Measurements from ENCODE around the gene WDR64. TPM values are rescaled to one million over a fixed set of nuclear protein-coding genes. Genes with fewer than 3 reads are reported as not detected.
A peak's percentile ranks its signal among the peaks of the same experiment; 100 is the strongest.

WDR64 gene
- total and polyA plus RNA-seq, 5 donors, result 0.29 to 0.54 TPM; not detected in 3

DNA sequence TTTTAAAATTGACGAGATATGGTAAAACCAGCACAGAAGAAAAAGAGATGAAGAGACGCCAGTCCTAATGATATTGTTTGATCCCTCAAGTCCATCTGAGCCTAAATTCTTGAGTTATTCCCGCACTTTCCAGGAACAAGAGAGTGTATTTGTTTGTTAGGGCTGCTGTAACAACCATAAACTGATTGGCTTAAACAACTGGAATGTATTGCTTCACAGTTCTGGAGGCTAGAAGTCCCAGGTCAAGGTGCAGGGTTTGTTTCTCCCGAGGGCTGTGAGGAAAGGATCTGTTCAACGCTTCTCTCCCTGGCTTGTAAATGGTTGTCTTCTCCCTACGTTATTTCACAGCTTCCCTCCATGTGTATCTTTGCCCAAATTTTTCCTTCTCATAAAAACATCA is 188.1 kb downstream of the WDR64 start:
- H3K27ac ChIP-seq (ENCODE audit: low read length), result no peak overlapping the region
- intact Hi-C loops (cut with DNase I), result loop anchor here in 1 of 4 donors (10.0 kb wide), 1 partner anchor 235 kb away; no protein-coding TSS in a partner anchor

GRCh38 chr1:241841691-241842090 is 189.6 kb downstream of the WDR64 start:
- no peaks in the 10 kb centered on the region for H3K27me3 ChIP-seq (ENCODE audit: control insufficient read depth, insufficient read depth)
- WGBS, result 55% methylated on average over 3 of the region's 3 CpGs
- H3K27ac ChIP-seq (ENCODE audit: low read length), result no peak overlapping the region
- H3K9me3 ChIP-seq (ENCODE audit: control insufficient read depth, low read length), result no peaks in the 10 kb centered on the region
- DNase-seq, result no peak
- H3K4me1 ChIP-seq (ENCODE audit: control insufficient read depth, insufficient read depth, low read length), result no peaks in the 10 kb centered on the region
- ATAC-seq, result no peak
- intact Hi-C loops (cut with DNase I), result loop anchor here in 1 of 4 donors (10.0 kb wide), 1 partner anchor 237 kb away; no protein-coding TSS in a partner anchor
- H3K4me3 ChIP-seq (ENCODE audit: low read length), result no peak overlapping the region

More for the DNA sequence above, 188.1 kb downstream of the WDR64 start:
- ATAC-seq (no peak), DNase-seq (no peak)
- H3K27me3 ChIP-seq (ENCODE audit: control insufficient read depth, insufficient read depth), result no peaks in the 10 kb centered on the region
- no peak overlapping the region for H3K4me3 ChIP-seq (ENCODE audit: low read length)
- 86% methylated on average over 6 of the region's 6 CpGs for WGBS
- H3K4me1 ChIP-seq (ENCODE audit: control insufficient read depth, insufficient read depth, low read length), result no peaks in the 10 kb centered on the region
- no peaks in the 10 kb centered on the region for H3K9me3 ChIP-seq (ENCODE audit: control insufficient read depth, low read length)

- H3K27me3 ChIP-seq (ENCODE audit: control insufficient read depth, insufficient read depth), result no peaks in the 10 kb centered on the region
- no peak overlapping the region for H3K27ac ChIP-seq (ENCODE audit: low read length)
- H3K4me3 ChIP-seq (ENCODE audit: low read length), result no peak overlapping the region
- no peak for ATAC-seq
- WGBS, result 81% methylated on average over 2 of the region's 2 CpGs
- no peaks in the 10 kb centered on the region for H3K9me3 ChIP-seq (ENCODE audit: control insufficient read depth, low read length)
- intact Hi-C loops (cut with DNase I), result loop anchor here in 1 of 4 donors (10.0 kb wide), 1 partner anchor 238 kb away; no protein-coding TSS in a partner anchor
- H3K4me1 ChIP-seq (ENCODE audit: control insufficient read depth, insufficient read depth, low read length), result no peaks in the 10 kb centered on the region
- DNase-seq, result no peak
Observed at GRCh38 chr1:241842565-241842964, 190.5 kb downstream of the WDR64 start.

DNA sequence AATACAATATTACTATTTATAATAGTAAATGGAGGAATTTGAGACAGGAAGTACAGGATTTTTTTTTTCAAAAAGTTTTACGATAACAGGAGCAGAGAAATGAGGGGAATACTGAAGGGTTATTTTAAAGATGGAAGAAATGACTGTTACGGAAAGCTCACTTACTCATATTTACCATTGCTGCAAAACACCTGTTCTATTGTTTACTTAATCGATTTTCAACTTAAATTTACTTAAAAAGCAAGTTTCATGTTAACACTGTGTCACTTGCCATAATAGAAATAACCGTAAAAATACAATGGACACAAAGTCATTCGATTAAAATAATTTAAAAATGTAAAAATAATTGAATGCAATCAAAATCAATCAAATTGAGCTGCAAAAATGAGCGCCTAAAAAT is 192.5 kb downstream of the WDR64 start:
- WGBS, result 83% methylated on average over 6 of the region's 6 CpGs
- no peaks in the 10 kb centered on the region for H3K9me3 ChIP-seq (ENCODE audit: control insufficient read depth, low read length)
- ATAC-seq (no peak), DNase-seq (no peak)
- intact Hi-C loops (cut with DNase I), result loop anchor here in 1 of 4 donors (10.0 kb wide), 1 partner anchor 240 kb away; no protein-coding TSS in a partner anchor
- no peaks in the 10 kb centered on the region for H3K4me1 ChIP-seq (ENCODE audit: control insufficient read depth, insufficient read depth, low read length)
- H3K27ac ChIP-seq (ENCODE audit: low read length), result no peak overlapping the region
- H3K27me3 ChIP-seq (ENCODE audit: control insufficient read depth, insufficient read depth), result no peaks in the 10 kb centered on the region
- H3K4me3 ChIP-seq (ENCODE audit: low read length), result no peak overlapping the region

- Histone ChIP-seq H3K9me3 (ENCODE audit: control insufficient read depth, low read length) (no peaks in the 10 kb centered on the region), H3K4me3 (ENCODE audit: low read length) (no peak overlapping the region), H3K27me3 (ENCODE audit: control insufficient read depth, insufficient read depth) (no peaks in the 10 kb centered on the region), H3K27ac (ENCODE audit: low read length) (no peak overlapping the region), H3K4me1 (ENCODE audit: control insufficient read depth, insufficient read depth, low read length) (no peaks in the 10 kb centered on the region)
- DNase-seq (no peak), ATAC-seq (no peak)
- intact Hi-C loops (cut with DNase I), result loop anchor here in 1 of 4 donors (10.0 kb wide), 1 partner anchor 242 kb away; no protein-coding TSS in a partner anchor
Observed at GRCh38 chr1:241846375-241846774, 194.3 kb downstream of the WDR64 start.

- H3K27ac ChIP-seq (ENCODE audit: low read length), result no peak overlapping the region
- no peaks in the 10 kb centered on the region for H3K9me3 ChIP-seq (ENCODE audit: control insufficient read depth, low read length)
- ATAC-seq (no peak), DNase-seq (no peak)
- H3K4me3 ChIP-seq (ENCODE audit: low read length), result peak overlapping the region; percentile 78
- no peaks in the 10 kb centered on the region for H3K4me1 ChIP-seq (ENCODE audit: control insufficient read depth, insufficient read depth, low read length)
- intact Hi-C loops (cut with DNase I), result loop anchor here in 1 of 4 donors (10.0 kb wide), 1 partner anchor 242 kb away; no protein-coding TSS in a partner anchor
- 78% methylated on average over 4 of the region's 4 CpGs for whole genome bisulfite sequencing
- H3K27me3 ChIP-seq (ENCODE audit: control insufficient read depth, insufficient read depth), result no peaks in the 10 kb centered on the region
Observed at GRCh38 chr1:241846862-241847539, 194.9 kb downstream of the WDR64 start.

DNA sequence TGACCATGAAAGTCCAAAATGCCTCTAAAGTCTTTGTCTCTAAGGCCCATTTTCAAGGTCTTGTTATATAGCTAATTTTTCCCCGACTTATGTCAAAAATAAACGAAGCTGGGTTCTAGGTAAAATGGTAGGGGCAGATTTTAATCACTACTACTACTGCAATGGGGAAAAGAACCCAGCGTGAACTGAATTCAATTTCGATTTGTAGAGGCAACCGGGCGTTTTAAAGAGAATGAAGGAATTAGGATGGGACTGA is 195.4 kb downstream of the WDR64 start:
- peak overlapping the region; percentile 78 for H3K4me3 ChIP-seq (ENCODE audit: low read length)
- no peaks in the 10 kb centered on the region for H3K4me1 ChIP-seq (ENCODE audit: control insufficient read depth, insufficient read depth, low read length)
- no peaks in the 10 kb centered on the region for H3K9me3 ChIP-seq (ENCODE audit: control insufficient read depth, low read length)
- 9% methylated on average over 6 of the region's 6 CpGs for WGBS
- DNase-seq, result no peak
- H3K27ac ChIP-seq (ENCODE audit: low read length), result peak overlapping the region; percentile 100
- ATAC-seq, result no peak
- no peaks in the 10 kb centered on the region for H3K27me3 ChIP-seq (ENCODE audit: control insufficient read depth, insufficient read depth)
- intact Hi-C loops (cut with DNase I), result loop anchor here in 1 of 4 donors (10.0 kb wide), 1 partner anchor 243 kb away; no protein-coding TSS in a partner anchor

GRCh38 chr1:241847796-241848685 is 196.0 kb downstream of the WDR64 start, which contains the start of gene EXO1:
EXO1 (plus strand) TSS chr1:241848204; CDS start chr1:241850426, 2,222 bp downstream.
- Histone ChIP-seq H3K9me3 (ENCODE audit: control insufficient read depth, low read length) (no peaks in the 10 kb centered on the region), H3K4me3 (ENCODE audit: low read length) (peak within 1 kb of the TSS; percentile 78), H3K27me3 (ENCODE audit: control insufficient read depth, insufficient read depth) (no peaks in the 10 kb centered on the region), H3K27ac (ENCODE audit: low read length) (peak within 1 kb of the TSS; percentile 100), H3K4me1 (ENCODE audit: control insufficient read depth, insufficient read depth, low read length) (no peaks in the 10 kb centered on the region)
- WGBS, result under 1% methylated on average over 68 of the region's 68 CpGs
- peak; percentile 99 to 100 for ATAC-seq
- peak; percentile 91 to 95 (median 93) for DNase-seq
- intact Hi-C loops (cut with DNase I), result loop anchor here in 1 of 4 donors (10.0 kb wide), 1 partner anchor 243 kb away; no protein-coding TSS in a partner anchor

DNA sequence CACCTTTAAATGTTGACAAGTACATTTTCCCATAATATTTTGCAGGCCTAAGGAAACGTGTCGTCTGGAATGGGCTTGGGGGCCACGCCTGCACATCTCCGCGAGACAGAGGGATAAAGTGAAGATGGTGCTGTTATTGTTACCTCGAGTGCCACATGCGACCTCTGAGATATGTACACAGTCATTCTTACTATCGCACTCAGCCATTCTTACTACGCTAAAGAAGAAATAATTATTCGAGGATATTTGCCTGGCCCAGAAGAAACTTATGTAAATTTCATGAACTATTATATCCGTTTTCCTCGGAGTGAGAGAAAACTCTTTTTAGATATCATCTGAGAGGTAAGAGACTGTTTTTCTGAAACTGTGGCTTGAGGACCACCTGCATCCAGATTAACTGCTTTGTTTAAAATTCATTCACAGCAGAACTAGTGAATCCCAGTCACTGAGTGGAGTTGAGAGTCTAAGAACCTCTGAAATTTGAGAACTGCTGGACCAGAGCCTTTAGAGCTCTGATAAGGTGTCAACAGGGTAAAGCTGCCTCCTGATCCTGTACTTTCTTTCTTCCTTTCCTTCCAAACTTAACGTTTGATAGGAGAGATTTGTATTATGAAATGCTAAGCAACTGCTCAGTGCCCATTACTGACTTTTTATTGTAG is 196.7 kb downstream of the WDR64 start:
- H3K27me3 ChIP-seq (ENCODE audit: control insufficient read depth, insufficient read depth), result no peaks in the 10 kb centered on the region
- H3K4me1 ChIP-seq (ENCODE audit: control insufficient read depth, insufficient read depth, low read length), result no peaks in the 10 kb centered on the region
- intact Hi-C loops (cut with DNase I), result loop anchor here in 1 of 4 donors (10.0 kb wide), 1 partner anchor 244 kb away; no protein-coding TSS in a partner anchor
- DNase-seq (no peak), ATAC-seq (no peak)
- H3K4me3 ChIP-seq (ENCODE audit: low read length), result peak overlapping the region; percentile 78
- 7% methylated on average over 13 of the region's 13 CpGs for WGBS
- H3K9me3 ChIP-seq (ENCODE audit: control insufficient read depth, low read length), result no peaks in the 10 kb centered on the region
- no peak overlapping the region for H3K27ac ChIP-seq (ENCODE audit: low read length)

- ATAC-seq (no peak), DNase-seq (no peak)
- Histone ChIP-seq H3K4me1 (ENCODE audit: control insufficient read depth, insufficient read depth, low read length) (no peaks in the 10 kb centered on the region), H3K4me3 (ENCODE audit: low read length) (no peak overlapping the region), H3K27ac (ENCODE audit: low read length) (no peak overlapping the region), H3K9me3 (ENCODE audit: control insufficient read depth, low read length) (no peaks in the 10 kb centered on the region), H3K27me3 (ENCODE audit: control insufficient read depth, insufficient read depth) (no peaks in the 10 kb centered on the region)
- intact Hi-C loops (cut with DNase I), result loop anchor here in 1 of 4 donors (10.0 kb wide), 1 partner anchor 245 kb away; no protein-coding TSS in a partner anchor
- WGBS, result 47% methylated on average over 6 of the region's 6 CpGs
Observed at GRCh38 chr1:241849345-241849695, 197.2 kb downstream of the WDR64 start.

All from right cardiac atrium (tissue), 5 donors.